ENCODE data around the gene DNAJC1.

Gene DNAJC1

DNA sequence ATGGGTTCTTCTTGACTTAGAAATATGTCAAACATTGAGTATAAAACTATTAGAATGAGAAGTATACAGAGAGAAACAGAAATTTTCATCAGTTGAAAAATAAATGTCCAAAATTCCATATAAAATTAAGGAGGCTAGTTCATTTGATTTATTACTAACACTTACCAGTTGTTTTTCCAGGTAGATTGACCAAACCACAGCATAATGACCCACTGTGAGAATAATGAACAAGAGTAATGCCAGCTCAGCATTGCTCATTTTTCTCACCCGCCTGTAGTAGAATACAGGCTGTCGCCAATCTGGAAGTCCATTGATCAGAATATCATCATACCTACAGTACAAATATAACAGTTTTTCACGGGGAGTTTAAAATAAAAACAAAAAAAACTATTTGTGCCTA lies 82.9 kb downstream of the DNAJC1 start:
- TF ChIP-seq YY1 (IDR thresholded peaks at IDR 0.05; ENCODE audit: low read depth): no peak
- no peak for TF ChIP-seq CREB1 (IDR thresholded peaks at IDR 0.05; ENCODE audit: low read depth)
- TF ChIP-seq, protein P1, sequence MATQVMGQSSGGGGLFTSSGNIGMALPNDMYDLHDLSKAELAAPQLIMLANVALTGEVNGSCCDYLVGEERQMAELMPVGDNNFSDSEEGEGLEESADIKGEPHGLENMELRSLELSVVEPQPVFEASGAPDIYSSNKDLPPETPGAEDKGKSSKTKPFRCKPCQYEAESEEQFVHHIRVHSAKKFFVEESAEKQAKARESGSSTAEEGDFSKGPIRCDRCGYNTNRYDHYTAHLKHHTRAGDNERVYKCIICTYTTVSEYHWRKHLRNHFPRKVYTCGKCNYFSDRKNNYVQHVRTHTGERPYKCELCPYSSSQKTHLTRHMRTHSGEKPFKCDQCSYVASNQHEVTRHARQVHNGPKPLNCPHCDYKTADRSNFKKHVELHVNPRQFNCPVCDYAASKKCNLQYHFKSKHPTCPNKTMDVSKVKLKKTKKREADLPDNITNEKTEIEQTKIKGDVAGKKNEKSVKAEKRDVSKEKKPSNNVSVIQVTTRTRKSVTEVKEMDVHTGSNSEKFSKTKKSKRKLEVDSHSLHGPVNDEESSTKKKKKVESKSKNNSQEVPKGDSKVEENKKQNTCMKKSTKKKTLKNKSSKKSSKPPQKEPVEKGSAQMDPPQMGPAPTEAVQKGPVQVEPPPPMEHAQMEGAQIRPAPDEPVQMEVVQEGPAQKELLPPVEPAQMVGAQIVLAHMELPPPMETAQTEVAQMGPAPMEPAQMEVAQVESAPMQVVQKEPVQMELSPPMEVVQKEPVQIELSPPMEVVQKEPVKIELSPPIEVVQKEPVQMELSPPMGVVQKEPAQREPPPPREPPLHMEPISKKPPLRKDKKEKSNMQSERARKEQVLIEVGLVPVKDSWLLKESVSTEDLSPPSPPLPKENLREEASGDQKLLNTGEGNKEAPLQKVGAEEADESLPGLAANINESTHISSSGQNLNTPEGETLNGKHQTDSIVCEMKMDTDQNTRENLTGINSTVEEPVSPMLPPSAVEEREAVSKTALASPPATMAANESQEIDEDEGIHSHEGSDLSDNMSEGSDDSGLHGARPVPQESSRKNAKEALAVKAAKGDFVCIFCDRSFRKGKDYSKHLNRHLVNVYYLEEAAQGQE (IDR thresholded peaks at IDR 0.05; ENCODE audit: low read depth): no peak
- TF ChIP-seq, protein P2, sequence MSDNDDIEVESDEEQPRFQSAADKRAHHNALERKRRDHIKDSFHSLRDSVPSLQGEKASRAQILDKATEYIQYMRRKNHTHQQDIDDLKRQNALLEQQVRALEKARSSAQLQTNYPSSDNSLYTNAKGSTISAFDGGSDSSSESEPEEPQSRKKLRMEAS (IDR thresholded peaks at IDR 0.05): no peak
- no peak for TF ChIP-seq NFIC (IDR thresholded peaks at IDR 0.05)
- no peak for TF ChIP-seq FOXM1 (IDR thresholded peaks at IDR 0.05; ENCODE audit: borderline replicate concordance, low read depth)
- TF ChIP-seq, protein P3, sequence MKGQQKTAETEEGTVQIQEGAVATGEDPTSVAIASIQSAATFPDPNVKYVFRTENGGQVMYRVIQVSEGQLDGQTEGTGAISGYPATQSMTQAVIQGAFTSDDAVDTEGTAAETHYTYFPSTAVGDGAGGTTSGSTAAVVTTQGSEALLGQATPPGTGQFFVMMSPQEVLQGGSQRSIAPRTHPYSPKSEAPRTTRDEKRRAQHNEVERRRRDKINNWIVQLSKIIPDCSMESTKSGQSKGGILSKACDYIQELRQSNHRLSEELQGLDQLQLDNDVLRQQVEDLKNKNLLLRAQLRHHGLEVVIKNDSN (IDR thresholded peaks at IDR 0.05): no peak
- TF ChIP-seq TAF1 (IDR thresholded peaks at IDR 0.05; ENCODE audit: low read depth): no peak
- TF ChIP-seq RAD21 (IDR thresholded peaks at IDR 0.05; ENCODE audit: low read depth): no peak

DNA sequence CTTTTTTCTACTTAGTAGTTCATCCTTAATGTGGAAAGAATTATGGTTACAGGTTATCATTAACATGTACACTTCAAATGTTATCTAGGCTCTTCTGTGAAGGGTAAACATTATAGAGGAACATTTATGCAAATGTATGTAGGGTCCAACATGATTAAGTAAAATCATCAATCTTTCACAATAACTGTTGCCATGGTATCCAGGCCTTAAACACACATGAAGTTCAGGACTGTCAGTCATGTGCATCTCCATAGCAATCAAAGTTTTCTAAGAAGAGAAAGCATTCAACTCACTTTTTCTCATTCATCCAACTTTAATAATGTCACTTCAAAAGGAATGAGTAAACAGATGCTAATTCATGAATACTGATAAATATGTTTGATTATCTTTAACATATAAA lies 83.6 kb downstream of the DNAJC1 start:
- TF ChIP-seq TEAD4 (IDR thresholded peaks at IDR 0.05) (no peak), NFIC (IDR thresholded peaks at IDR 0.05) (no peak), EGR1 (IDR thresholded peaks at IDR 0.05) (no peak), YY1 (IDR thresholded peaks at IDR 0.05; ENCODE audit: low read depth) (no peak), TCF12 (IDR thresholded peaks at IDR 0.05; ENCODE audit: low read depth) (no peak), ZBTB7A (IDR thresholded peaks at IDR 0.05; ENCODE audit: low read depth) (no peak), CREB1 (IDR thresholded peaks at IDR 0.05; ENCODE audit: low read depth) (no peak), TAF1 (IDR thresholded peaks at IDR 0.05; ENCODE audit: low read depth) (no peak), EP300 (IDR thresholded peaks at IDR 0.05; ENCODE audit: borderline replicate concordance) (no peak), CEBPB (IDR thresholded peaks at IDR 0.05) (no peak), FOXM1 (IDR thresholded peaks at IDR 0.05; ENCODE audit: borderline replicate concordance, low read depth) (no peak)
- TF ChIP-seq, protein P1 (IDR thresholded peaks at IDR 0.05; ENCODE audit: low read depth): no peak
- TF ChIP-seq, protein P3 (IDR thresholded peaks at IDR 0.05): no peak
- TF ChIP-seq, protein P2 (IDR thresholded peaks at IDR 0.05): no peak

DNA sequence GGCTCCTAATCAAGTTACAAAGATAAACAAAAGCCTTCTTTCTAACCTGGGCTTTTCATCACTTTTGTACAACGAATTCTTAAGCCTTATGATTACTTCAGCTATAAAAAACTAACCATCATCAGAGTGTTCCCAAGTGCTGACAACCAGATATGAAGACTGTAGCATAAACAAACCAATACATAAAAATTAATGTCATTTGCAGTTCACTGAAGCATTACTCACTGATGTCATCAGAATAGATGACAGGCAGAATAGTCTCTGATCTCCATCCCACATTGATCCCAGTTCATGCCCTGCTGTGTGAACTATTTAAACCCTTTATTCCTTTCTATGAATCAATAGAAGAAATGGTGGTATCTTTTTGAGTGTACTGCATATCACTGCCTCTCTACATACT lies 84.4 kb downstream of the DNAJC1 start:
- TF ChIP-seq TAF1 (IDR thresholded peaks at IDR 0.05; ENCODE audit: low read depth): no peak
- TF ChIP-seq, protein P2 (IDR thresholded peaks at IDR 0.05): no peak
- no peak for TF ChIP-seq YY1 (IDR thresholded peaks at IDR 0.05; ENCODE audit: low read depth)
- no peak for TF ChIP-seq ZBTB7A (IDR thresholded peaks at IDR 0.05; ENCODE audit: low read depth)
- TF ChIP-seq, protein P1 (IDR thresholded peaks at IDR 0.05; ENCODE audit: low read depth): no peak
- TF ChIP-seq FOXM1 (IDR thresholded peaks at IDR 0.05; ENCODE audit: borderline replicate concordance, low read depth): no peak
- no peak for TF ChIP-seq CREB1 (IDR thresholded peaks at IDR 0.05; ENCODE audit: low read depth)
- TF ChIP-seq TEAD4 (IDR thresholded peaks at IDR 0.05): no peak

DNA sequence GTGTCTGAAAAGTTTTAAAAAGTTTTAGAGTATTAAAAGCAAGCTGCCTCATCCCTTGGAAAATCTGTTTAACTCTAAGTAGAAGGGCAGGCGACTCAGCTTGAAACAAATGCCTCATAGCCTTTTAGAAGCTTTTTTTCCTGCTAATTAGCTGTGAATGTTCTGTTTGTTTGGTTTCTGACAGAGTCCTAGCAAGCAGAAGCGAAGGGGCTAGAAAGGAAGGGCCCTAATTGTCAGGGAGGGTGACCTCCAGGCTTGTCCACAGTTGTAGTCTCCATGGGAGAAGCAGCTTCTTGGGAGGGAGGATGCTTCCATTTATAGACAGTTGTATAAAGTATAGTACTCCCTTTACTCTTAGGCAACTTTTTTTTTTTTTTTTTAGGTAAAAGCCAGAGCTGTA lies 90.9 kb downstream of the DNAJC1 start:
- TF ChIP-seq ZBTB7A (IDR thresholded peaks at IDR 0.05; ENCODE audit: low read depth) (no peak), NFIC (IDR thresholded peaks at IDR 0.05) (no peak), TAF1 (IDR thresholded peaks at IDR 0.05; ENCODE audit: low read depth) (no peak), FOXM1 (IDR thresholded peaks at IDR 0.05; ENCODE audit: borderline replicate concordance, low read depth) (no peak), TEAD4 (IDR thresholded peaks at IDR 0.05) (no peak), TCF12 (IDR thresholded peaks at IDR 0.05; ENCODE audit: low read depth) (no peak)

DNA sequence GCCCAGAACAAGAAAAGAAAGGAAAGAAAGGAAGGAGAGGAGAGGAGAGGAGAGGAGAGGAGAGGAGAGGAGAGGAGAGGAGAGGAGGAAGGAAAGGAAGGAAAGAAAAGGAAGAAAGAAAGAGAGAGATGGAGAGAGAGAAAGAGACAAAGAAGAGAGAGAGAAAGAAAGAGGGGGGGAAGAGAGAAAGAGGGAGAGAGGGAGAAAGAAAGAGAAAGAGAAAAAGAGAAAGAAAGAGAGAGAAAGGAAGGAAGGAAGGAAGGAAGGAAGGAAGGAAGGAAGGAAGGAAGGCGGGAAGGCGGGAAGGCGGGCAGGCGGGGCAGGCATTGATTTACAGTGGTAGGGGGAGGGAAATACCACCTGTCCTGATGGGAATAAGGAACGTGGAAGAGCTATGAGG lies 92.7 kb downstream of the DNAJC1 start:
- TF ChIP-seq RAD21 (IDR thresholded peaks at IDR 0.05; ENCODE audit: low read depth) (no peak), EGR1 (IDR thresholded peaks at IDR 0.05) (no peak), FOXM1 (IDR thresholded peaks at IDR 0.05; ENCODE audit: borderline replicate concordance, low read depth) (no peak), TEAD4 (IDR thresholded peaks at IDR 0.05) (no peak), NFIC (IDR thresholded peaks at IDR 0.05) (no peak), ZBTB7A (IDR thresholded peaks at IDR 0.05; ENCODE audit: low read depth) (no peak), YY1 (IDR thresholded peaks at IDR 0.05; ENCODE audit: low read depth) (no peak), TCF12 (IDR thresholded peaks at IDR 0.05; ENCODE audit: low read depth) (no peak), CEBPB (IDR thresholded peaks at IDR 0.05) (no peak), TAF1 (IDR thresholded peaks at IDR 0.05; ENCODE audit: low read depth) (no peak), CREB1 (IDR thresholded peaks at IDR 0.05; ENCODE audit: low read depth) (no peak), EP300 (IDR thresholded peaks at IDR 0.05; ENCODE audit: borderline replicate concordance) (no peak)
- TF ChIP-seq, protein P3 (IDR thresholded peaks at IDR 0.05): no peak
- TF ChIP-seq, protein P1 (IDR thresholded peaks at IDR 0.05; ENCODE audit: low read depth): no peak

All from Ishikawa (cell line).